A549 (cell line): ENCODE data around the gene C3orf70. TPM values are rescaled to one million over a fixed set of nuclear protein-coding genes. Genes with fewer than 3 reads are reported as not detected.

Experiments used
- ATAC-seq, 2 experiments: fragments of 200-7000 bp in 1 of 2; fragments of >200 bp in 1 of 2; cut with Nextera tagmentation in 1 of 2; cut with Tn5 transposase in 1 of 2; 3 replicates each; pipeline versions ENCODE4 v1.8.0 to v1.9.1; 2018 to 2020; ENCODE audit warnings: mild to moderate bottlenecking in 1 of 2, moderate library complexity in 1 of 2
- CTCF ChIA-PET: fragments of 300-600 bp; sonication (Branson Sonifier 250); formaldehyde crosslinking; extraction: SDS; loops from one replicate; lab custom pipeline; 2021; ENCODE audit warnings: antibody characterized with exemption, inconsistent platforms; lab: Yijun Ruan, JAX
- POLR2A ChIA-PET: fragments of 350-600 bp; formaldehyde crosslinking; extraction: SDS; loops from one replicate; lab custom pipeline; 2021; ENCODE audit warnings: antibody characterized with exemption, inconsistent platforms; lab: Yijun Ruan, JAX
- DNase-seq, 2 experiments: peaks; one replicate each; pipeline versions ENCODE4 v3.0.0 to v3.0.0-alpha.2; 2011 to 2016; ENCODE audit warnings: low read depth in 1 of 2, low spot score in 1 of 2
- FAIRE-seq: peaks from 2 replicates; lab custom pipeline; 2011; peaks lifted over from hg19 to GRCh38; lab: Jason Lieb, UNC
- H3K27ac ChIP-seq, 2 experiments: fragments of >200 bp; sonication (Bioruptor Twin); formaldehyde crosslinking; 3 replicates each; pipeline ENCODE4 v1.5.1; 2016 to 2017
- H3K4me1 ChIP-seq: fragments of >200 bp; sonication (Bioruptor Twin); formaldehyde crosslinking; 3 replicates; pipeline ENCODE4 v1.6.1; 2016
- H3K4me2 ChIP-seq: fragments of >200 bp; sonication (Bioruptor Twin); formaldehyde crosslinking; 3 replicates; pipeline ENCODE4 v1.6.1; 2016
- H3K4me3 ChIP-seq: fragments of >200 bp; sonication (Bioruptor Twin); formaldehyde crosslinking; 3 replicates; pipeline ENCODE4 v1.5.1; 2016
- H3K9me3 ChIP-seq: fragments of >200 bp; sonication (Bioruptor Twin); formaldehyde crosslinking; 3 replicates; pipeline ENCODE4 v1.6.1; 2016
- CBX2 ChIP-seq: fragments of 200-600 bp; sonication (generic); IDR thresholded peaks from 2 replicates; pipeline ENCODE4 v1.6.1; 2016; ENCODE audit warnings: low read depth, mild to moderate bottlenecking, borderline replicate concordance
- CBX8 ChIP-seq: fragments of 200-600 bp; sonication (generic); IDR thresholded peaks from 2 replicates; pipeline ENCODE4 v1.6.1; 2016
- CEBPB ChIP-seq, 2 experiments: fragments of >200 bp in 1 of 2; sonication (Bioruptor Twin) in 1 of 2; formaldehyde crosslinking in 1 of 2; IDR thresholded peaks; 2 replicates each; pipeline ENCODE4 v1.6.1; 2012 to 2016
- CHD2 ChIP-seq: fragments of 150-350 bp; IDR thresholded peaks from 2 replicates; pipeline ENCODE4 v1.6.1; 2014; ENCODE audit warnings: low read length; ENCODE audit not compliant: partially characterized antibody
- EHF ChIP-seq: fragments of 250-450 bp; sonication (Bioruptor Pico); IDR thresholded peaks from 2 replicates; pipeline ENCODE4 v1.5.0; 2020; ENCODE audit warnings: mild to moderate bottlenecking
- EP300 ChIP-seq, 2 experiments: fragments of >200 bp; sonication (Bioruptor Twin); formaldehyde crosslinking; IDR thresholded peaks; 2 replicates in 1 of 2; 3 replicates in 1 of 2; pipeline ENCODE4 v1.6.1; 2016 to 2017
- FOSL2 ChIP-seq, 2 experiments: fragments of 450-650 bp in 1 of 2; fragments of >200 bp in 1 of 2; sonication (Bioruptor Twin) in 1 of 2; formaldehyde crosslinking; IDR thresholded peaks; 2 replicates each; pipeline versions ENCODE4 v1.5.0 to v1.6.1; 2016 to 2020; ENCODE audit warnings: mild to moderate bottlenecking in 1 of 2, moderate library complexity in 1 of 2
- GATA3 ChIP-seq: IDR thresholded peaks from 2 replicates; pipeline ENCODE4 v1.6.1; 2012; ENCODE audit warnings: borderline replicate concordance
- HOXA7 ChIP-seq: fragments of 250-450 bp; sonication (Bioruptor Pico); IDR thresholded peaks from 2 replicates; pipeline ENCODE4 v1.5.0; 2020; ENCODE audit warnings: mild to moderate bottlenecking, moderate library complexity
- NFE2L2 ChIP-seq: fragments of 150-350 bp; conservative IDR thresholded peaks from 2 replicates; pipeline ENCODE4 v1.6.1; 2014; ENCODE audit warnings: low read length
- NPAS2 ChIP-seq: fragments of 250-450 bp; sonication (Bioruptor Pico); IDR thresholded peaks from 2 replicates; pipeline ENCODE4 v1.8.0; 2022; ENCODE audit warnings: mild to moderate bottlenecking, moderate library complexity, borderline replicate concordance
- PHF8 ChIP-seq: fragments of 200-600 bp; sonication (generic); IDR thresholded peaks from 2 replicates; pipeline ENCODE4 v1.6.1; 2016; ENCODE audit warnings: low read depth, mild to moderate bottlenecking, antibody characterized with exemption, moderate library complexity, borderline replicate concordance
- POLR2AphosphoS2 ChIP-seq: conservative IDR thresholded peaks from 2 replicates; pipeline ENCODE4 v1.6.1; 2012; ENCODE audit warnings: low read length, improper control_type of control experiment, inconsistent platforms
- RARB ChIP-seq: fragments of 250-450 bp; sonication (Bioruptor Pico); IDR thresholded peaks from 2 replicates; pipeline ENCODE4 v1.8.0; 2021; ENCODE audit warnings: mild to moderate bottlenecking, moderate library complexity
- RCOR1 ChIP-seq: fragments of 150-350 bp; IDR thresholded peaks from 2 replicates; pipeline ENCODE4 v1.6.1; 2014; ENCODE audit warnings: antibody characterized with exemption, low read length, low read depth
- REST ChIP-seq: fragments of 200-600 bp; sonication (generic); IDR thresholded peaks from 2 replicates; pipeline ENCODE4 v1.6.1; 2016; ENCODE audit warnings: antibody characterized with exemption, mild to moderate bottlenecking, moderate library complexity
- TP53 ChIP-seq: fragments of 250-450 bp; sonication (Bioruptor Pico); IDR thresholded peaks from 2 replicates; pipeline ENCODE4 v1.5.0; 2021; ENCODE audit warnings: mild to moderate bottlenecking, moderate library complexity
- WGBS: methylation state at CpG from one replicate; pipeline ENCODE4 v1.1.6; 2017; ENCODE audit errors: missing lambda C conversion rate; 5-methylcytosine and 5-hydroxymethylcytosine counted together
- polyA plus RNA-seq, 4 experiments: library from polyadenylated mRNA; depleted of rRNA in 3 of 4; stranded (reverse); fragments of >200 nt; fragmentation: RNase III in 1 of 4; extraction: RNeasy Plus Mini Kit Qiagen cat#74134 plus additional on column Dnase treatment in 1 of 4; gene quantifications; 2 replicates in 3 of 4; 3 replicates in 1 of 4; pipeline ENCODE4 v1.2.3, GENCODE V29; 2011 to 2017
- TF ChIP-seq, protein P1 (sequence below): fragments of 450-650 bp; IDR thresholded peaks from 2 replicates; pipeline ENCODE4 v1.6.1; 2014; ENCODE audit warnings: antibody characterized with exemption
- TF ChIP-seq, protein P2 (sequence below): fragments of >200 bp; sonication (Bioruptor Twin); formaldehyde crosslinking; IDR thresholded peaks from 3 replicates; pipeline ENCODE4 v1.6.1; 2016

C3orf70 gene
- polyA plus RNA-seq, 2 of the 4 experiments (the other 2 are of a cell fraction): 0.01 TPM; not detected in 1

DNA sequence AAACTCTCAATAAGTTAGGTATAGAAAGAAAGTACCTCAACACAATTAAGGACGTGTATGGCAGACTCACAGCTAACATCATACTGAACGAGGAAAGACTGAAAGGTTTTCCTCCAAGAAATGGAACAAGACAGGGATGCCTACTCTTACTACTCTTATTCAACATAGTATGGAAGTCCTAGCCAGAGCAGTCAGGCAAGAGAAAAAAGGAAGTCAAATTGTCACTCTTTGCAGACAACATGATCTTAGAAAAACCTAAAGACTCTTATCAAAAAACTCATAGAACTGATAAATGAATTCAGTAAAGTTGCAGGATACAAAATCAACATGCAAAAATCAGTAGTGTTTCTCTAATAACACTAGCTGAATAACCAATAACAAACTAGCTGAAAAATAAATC, 96.0 kb downstream of the C3orf70 start (continued):
- TF ChIP-seq REST: no peak
- no peak for TF ChIP-seq RCOR1

DNA sequence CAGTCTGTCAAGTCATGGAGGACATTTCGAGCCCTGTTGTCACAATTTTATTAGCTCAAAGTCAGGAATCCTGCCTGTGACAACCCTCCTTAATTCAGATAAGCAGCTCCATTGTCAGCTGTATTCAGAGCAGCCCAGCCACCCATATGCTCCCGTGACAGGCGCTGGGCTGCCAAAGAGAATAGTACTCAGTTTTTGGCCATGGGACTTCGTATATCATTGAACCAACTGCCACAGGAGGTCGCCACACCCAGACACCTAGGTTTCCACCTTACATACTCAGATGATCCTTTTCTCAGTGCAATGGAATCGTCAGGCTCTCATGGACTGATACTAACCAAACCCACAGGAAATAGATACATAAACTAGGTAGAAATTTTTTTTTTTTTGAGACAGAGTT, 100.2 kb downstream of the C3orf70 start:
- CTCF ChIA-PET: interaction anchor here (0.7 kb wide), 1 partner anchor 10 kb away, joined by 3 read pairs; no protein-coding TSS in a partner anchor
- POLR2A ChIA-PET: no interaction called here
- Histone ChIP-seq H3K4me2 (no peak overlapping the region), H3K4me3 (no peak overlapping the region), H3K4me1 (no peaks in the 10 kb centered on the region), H3K9me3 (0 out of 3 replicates have a peak, but pooled peaks cover 3% of the 10 kb centered on the region), H3K27ac (no peak overlapping the region)
- 91% methylated on average over 6 of the region's 6 CpGs for WGBS
- TF ChIP-seq, protein P1, sequence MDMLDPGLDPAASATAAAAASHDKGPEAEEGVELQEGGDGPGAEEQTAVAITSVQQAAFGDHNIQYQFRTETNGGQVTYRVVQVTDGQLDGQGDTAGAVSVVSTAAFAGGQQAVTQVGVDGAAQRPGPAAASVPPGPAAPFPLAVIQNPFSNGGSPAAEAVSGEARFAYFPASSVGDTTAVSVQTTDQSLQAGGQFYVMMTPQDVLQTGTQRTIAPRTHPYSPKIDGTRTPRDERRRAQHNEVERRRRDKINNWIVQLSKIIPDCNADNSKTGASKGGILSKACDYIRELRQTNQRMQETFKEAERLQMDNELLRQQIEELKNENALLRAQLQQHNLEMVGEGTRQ: no peak
- TF ChIP-seq HOXA7 (CRISPR knock-in tag) (no peak), RARB (no peak), CHD2 (no peak), CBX2 (no peak), FOSL2 (IDR thresholded peaks at IDR 0.05) (no peak), FOSL2 (CRISPR knock-in tag; IDR thresholded peaks at IDR 0.05) (no peak), CEBPB (IDR thresholded peaks at IDR 0.05) (no peak), NPAS2 (no peak), EP300 (IDR thresholded peaks at IDR 0.05) (no peak)
- TF ChIP-seq, protein P2, sequence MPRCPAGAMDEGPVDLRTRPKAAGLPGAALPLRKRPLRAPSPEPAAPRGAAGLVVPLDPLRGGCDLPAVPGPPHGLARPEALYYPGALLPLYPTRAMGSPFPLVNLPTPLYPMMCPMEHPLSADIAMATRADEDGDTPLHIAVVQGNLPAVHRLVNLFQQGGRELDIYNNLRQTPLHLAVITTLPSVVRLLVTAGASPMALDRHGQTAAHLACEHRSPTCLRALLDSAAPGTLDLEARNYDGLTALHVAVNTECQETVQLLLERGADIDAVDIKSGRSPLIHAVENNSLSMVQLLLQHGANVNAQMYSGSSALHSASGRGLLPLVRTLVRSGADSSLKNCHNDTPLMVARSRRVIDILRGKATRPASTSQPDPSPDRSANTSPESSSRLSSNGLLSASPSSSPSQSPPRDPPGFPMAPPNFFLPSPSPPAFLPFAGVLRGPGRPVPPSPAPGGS: no peak
- ATAC-seq (no peak), DNase-seq (no peak), FAIRE-seq (no peak)

DNA sequence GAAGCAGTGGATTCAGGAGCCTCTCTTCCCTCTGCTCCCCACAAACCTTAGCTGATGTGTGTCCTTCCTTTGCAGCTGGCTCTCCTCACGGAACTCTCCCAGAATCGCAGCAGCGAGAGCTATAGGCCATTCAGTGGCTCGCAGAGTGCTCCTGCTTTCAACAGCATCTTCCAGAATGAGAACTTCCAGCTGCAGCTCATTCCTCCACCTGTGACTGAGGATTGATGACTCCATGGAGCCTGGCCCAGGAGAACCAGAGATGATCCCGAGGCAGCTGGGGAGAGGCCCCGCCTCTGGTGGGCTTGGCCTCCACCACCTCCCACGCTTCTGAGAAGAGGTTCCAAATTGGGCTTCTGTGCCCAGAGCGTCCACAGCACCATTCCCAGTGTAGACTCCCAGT, 101.1 kb downstream of the C3orf70 start:
- CTCF ChIA-PET: no interaction called here

More for the DNA sequence above, 101.1 kb downstream of the C3orf70 start:
- FAIRE-seq (no peak), DNase-seq (no peak), ATAC-seq (no peak)
- WGBS: 99% methylated on average over 6 of the region's 8 CpGs
- no peaks in the 10 kb centered on the region for H3K4me1 ChIP-seq
- no peak for TF ChIP-seq EHF (CRISPR knock-in tag)
- no peak for TF ChIP-seq CHD2
- no peak for TF ChIP-seq RCOR1
- TF ChIP-seq NFE2L2: no peak
- TF ChIP-seq, protein P1: no peak
- TF ChIP-seq CBX8: no peak
- no peak for TF ChIP-seq POLR2AphosphoS2
- no peak for TF ChIP-seq HOXA7 (CRISPR knock-in tag)
- TF ChIP-seq NPAS2: no peak
- TF ChIP-seq GATA3: no peak
- TF ChIP-seq FOSL2 (IDR thresholded peaks at IDR 0.05): no peak
- TF ChIP-seq FOSL2 (CRISPR knock-in tag; IDR thresholded peaks at IDR 0.05): no peak
- TF ChIP-seq CEBPB (IDR thresholded peaks at IDR 0.05): no peak
- TF ChIP-seq TP53 (CRISPR knock-in tag): no peak
- TF ChIP-seq PHF8: no peak
- H3K27ac ChIP-seq: no peak overlapping the region
- no peak overlapping the region for H3K4me3 ChIP-seq
- H3K9me3 ChIP-seq: no peaks in the 10 kb centered on the region
- POLR2A ChIA-PET: no interaction called here
- H3K4me2 ChIP-seq: no peak overlapping the region
